ENCODE measurements around the gene RAD52.

RAD52 gene

DNA sequence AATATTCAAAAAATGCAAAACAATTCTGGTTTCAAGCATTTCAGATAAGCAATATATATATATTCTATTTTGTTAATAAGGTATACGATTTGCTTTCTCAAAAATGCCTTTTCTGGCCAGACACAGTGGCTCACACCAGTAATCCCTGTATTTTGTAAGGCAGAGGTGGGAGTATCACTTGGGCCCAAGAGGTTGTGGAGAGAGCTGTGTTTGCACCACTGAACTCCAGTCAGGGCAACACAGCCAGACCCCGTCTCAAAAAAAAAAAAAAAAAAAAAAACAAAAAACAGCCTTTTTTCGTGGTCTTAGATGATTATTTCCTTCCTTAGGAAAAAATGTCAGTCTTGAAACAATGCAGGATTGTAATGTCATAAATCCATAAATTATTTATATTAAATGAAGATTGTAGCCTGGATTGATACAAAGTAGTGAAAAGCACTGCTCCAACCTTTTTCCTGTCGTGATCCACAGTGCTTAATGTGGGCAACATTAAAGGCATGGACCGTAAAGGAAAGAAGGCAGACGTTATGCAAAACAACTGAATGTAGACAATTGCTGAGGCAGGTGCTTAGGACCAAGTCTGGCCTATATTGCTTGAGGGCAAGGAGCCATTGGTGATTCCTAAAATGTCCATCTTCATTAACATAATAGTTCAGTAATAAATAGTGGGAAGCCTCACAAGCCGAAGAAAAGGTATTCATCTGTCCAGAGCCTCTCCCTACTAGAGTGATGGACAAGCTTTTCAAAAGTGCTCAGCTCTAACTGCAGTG, 36.8 kb downstream of the RAD52 start:
- DNase-seq: no peak

DNA sequence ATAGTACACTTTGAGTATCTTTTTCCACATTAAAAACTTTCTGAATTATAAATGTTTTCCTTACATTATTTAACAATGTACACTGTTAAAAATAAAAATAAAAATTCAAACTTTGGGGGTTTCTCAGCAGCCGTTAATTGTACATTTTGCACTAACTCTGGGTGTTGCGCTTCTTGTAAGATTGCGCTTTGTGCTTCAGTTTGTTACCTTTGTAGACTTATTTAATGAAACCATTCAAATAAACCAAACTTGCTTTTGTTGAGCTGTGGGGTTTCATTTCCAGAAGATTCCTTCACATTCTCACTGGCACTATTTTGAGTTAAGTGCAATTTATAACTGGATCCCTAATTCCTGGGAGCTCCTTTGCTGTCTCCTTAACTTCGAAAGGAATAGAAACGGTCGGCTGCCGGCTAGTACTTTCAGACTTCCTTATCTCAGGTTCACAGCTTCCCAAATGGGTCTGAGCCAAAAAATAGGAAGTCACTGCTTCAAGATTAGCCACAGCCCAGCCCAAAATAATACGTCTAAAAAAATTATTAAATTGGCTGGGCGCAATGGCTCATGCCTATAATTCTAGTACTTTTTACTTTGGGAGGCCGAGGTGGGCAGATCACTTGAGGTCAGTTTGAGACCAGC, 38.2 kb downstream of the RAD52 start:
- DNase-seq: no peak

GRCh38 chr12:910416-910815, 39.1 kb downstream of the RAD52 start:
- no peak for DNase-seq

DNA sequence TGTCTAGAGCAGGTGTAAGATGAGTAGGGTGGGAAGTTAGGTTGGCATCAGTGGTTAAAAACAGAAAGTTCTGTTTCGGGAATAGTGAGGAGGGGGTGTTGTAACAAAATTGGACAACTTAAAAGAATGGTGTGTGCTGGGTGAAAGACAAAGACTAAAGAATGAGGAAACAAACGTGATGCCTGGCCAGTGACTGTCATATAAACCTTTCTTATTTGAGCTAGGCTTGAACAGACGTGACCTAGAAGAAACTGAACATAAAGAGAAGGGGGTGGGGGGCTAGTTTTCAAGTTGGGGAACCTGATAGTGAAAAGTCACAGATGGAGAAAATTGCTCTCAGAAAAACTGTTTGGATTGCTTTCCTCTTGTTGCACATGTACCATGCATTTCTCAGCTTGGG, 39.6 kb downstream of the RAD52 start:
- no peak for DNase-seq

DNA sequence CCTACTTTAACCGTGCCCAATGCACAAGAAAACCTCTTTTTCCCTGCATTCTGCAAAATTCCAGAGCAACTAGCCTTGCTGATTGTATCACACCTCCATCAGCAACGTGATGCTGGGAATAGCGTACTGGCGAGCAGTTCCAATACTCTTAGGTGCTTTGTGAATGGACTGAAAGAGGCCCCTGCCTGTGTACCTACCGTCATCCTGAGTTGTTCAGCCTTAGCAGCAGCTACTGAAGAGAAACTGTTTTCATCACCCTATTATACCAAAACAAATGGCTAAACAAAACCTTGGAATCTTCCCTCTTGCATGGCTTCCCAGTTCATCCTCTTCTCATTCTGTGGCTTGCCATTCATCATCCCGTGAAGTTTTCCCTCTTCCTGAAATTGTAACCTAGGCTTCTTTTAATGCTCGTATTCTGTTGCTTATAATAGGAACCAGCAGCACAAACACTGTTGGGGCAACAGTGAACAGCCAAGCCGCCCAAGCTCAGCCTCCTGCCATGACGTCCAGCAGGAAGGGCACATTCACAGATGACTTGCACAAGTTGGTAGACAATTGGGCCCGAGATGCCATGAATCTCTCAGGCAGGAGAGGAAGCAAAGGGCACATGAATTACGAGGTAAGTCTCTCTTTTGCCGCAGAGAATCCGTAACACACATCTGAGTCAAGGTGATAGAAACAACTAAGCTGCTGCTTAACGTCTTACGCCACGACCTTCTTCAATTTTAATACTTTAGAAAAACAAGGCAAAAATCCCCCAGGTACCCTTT, 41.9 kb downstream of the RAD52 start:
- no peak for DNase-seq

DNA sequence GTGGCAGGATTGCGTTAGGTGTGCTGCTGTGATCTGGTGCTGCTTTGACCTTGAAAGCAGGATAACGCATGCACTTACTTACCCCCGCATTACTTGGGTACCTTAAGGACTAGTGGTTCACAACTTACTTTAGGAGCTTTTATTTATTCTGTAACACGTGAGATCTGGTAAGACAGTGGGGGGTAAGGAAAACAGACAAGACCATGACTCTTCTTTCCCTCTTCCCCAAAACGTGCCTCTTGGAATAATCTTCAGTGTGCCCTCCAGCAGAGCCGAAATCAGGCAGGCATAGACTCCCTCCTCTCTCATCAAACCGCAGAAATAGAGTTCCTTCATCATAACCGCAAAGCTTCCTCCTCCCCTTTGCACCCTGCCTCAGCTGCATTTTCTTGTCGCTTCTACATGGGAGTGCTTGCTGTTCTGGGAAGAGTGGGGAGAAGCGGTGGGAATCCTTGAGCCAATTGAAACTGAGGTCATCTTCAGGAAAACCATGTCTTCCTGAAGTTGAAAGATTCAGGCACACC, 43.4 kb downstream of the RAD52 start:
- no peak for DNase-seq

- no peak for DNase-seq
Measured at GRCh38 chr12:905261-906031, 44.0 kb downstream of the RAD52 start.

DNA sequence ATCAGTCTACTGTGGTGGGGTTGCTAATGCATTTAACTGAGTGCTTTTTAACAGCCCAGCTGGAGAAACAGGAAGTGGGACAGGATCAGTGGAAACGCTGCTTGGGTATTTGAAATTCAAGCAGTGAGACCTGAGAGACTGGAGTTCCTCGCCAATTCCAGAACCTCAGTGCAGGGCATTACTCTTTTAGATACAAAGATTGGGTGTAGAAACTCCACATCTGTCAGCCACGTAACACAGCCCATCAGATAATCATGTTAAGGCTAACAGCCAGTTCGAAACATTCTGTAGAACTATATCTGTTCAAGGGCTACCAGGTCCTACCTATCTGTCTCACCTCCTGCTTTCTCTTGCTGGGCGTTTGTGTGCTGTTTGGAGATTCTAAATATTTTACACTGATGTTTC, 45.5 kb downstream of the RAD52 start:
- no peak for DNase-seq

DNA sequence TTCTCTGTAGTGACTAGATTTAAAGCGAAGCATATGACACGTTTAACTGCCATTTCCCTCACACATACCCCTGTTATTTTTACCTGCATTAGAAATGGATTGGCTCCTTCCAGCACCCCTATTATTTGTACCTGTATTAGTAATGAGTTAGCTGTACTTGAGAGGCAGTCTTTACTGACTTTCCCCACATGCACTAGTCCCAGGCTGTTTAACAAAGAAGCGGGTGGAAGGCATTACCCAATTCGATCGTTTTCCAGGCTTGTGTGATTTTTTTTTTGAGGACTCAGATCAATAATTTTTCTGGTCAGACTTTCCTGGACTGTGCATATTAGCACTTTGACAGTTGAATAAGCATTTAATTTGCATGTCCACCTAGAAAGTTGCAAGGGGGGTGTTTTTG, 46.4 kb downstream of the RAD52 start:
- DNase-seq: no peak

DNA sequence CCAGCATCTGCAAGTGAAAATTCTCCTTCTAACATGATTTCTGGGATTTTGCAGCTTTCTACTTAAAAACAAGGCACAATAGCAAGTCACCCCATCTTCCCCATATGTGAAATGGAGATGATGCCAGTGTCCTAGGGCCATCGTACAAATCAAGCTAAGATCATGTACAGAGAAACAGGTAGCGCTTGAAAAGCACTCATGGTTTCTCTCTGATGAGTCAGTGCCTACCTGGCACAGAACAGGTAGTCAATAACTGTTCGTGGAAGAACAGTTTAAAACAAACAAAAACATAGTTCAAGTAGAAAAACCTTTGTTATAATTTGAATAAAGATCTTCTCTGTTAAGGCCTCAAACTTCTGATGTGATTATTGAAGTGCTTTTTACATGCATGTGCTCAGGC, 46.9 kb downstream of the RAD52 start:
- DNase-seq: no peak

DNA sequence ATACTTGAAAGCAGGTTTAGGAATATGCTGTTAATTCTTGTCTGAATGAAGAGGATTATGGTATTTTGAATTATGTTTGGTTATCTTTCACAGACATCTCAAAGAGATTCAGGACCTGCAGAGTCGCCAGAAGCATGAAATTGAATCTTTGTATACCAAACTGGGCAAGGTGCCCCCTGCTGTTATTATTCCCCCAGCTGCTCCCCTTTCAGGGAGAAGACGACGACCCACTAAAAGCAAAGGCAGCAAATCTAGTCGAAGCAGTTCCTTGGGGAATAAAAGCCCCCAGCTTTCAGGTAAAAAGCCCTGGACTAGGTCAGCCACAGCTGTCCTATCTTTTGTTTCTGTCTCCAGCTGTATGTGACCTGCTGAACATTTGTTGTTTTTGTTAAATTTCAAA, 52.1 kb downstream of the RAD52 start:
- no peak for DNase-seq

DNA sequence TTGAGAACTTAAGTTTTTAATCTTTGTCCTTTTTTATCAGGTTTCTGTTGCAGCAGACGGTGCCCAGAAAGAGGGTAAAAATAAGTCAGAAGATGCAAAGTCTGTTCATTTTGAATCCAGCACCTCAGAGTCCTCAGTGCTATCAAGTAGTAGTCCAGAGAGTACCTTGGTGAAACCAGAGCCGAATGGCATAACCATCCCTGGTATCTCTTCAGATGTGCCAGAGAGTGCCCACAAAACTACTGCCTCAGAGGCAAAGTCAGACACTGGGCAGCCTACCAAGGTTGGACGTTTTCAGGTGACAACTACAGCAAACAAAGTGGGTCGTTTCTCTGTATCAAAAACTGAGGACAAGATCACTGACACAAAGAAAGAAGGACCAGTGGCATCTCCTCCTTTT, 53.5 kb downstream of the RAD52 start:
- no peak for DNase-seq

- no peak for DNase-seq
Measured at GRCh38 chr12:894226-894625, 55.3 kb downstream of the RAD52 start.

DNA sequence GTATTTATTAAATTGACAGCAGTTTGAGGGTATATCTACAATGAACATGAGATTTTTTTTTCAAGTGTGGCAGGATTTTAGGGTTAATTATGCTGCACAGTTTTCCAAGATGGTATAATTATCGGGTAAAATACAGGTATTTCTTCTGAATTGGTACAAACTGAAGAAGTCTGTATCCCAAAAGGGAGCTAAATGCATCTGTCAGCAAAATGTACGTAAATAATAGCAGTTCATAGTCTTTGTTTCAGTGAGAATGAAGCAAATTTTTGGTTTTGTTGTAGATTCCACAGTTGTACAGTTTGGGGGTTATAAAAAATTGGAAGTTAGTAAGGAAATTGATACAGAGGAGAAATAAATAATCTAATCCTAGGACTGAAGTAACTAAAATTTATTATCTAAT, 63.3 kb downstream of the RAD52 start:
- DNase-seq: no peak

- DNase-seq: no peak
Measured at GRCh38 chr12:885701-886100, 63.8 kb downstream of the RAD52 start.

- no peak for DNase-seq
Measured at GRCh38 chr12:884746-885414, 64.6 kb downstream of the RAD52 start.

- DNase-seq: no peak
Measured at GRCh38 chr12:880656-881055, 68.8 kb downstream of the RAD52 start.

GRCh38 chr12:879641-880040, 69.9 kb downstream of the RAD52 start:
- no peak for DNase-seq

GRCh38 chr12:873954-874353, 75.5 kb downstream of the RAD52 start:
- no peak for DNase-seq

- no peak for DNase-seq
Measured at GRCh38 chr12:870378-870777, 79.1 kb downstream of the RAD52 start.

DNA sequence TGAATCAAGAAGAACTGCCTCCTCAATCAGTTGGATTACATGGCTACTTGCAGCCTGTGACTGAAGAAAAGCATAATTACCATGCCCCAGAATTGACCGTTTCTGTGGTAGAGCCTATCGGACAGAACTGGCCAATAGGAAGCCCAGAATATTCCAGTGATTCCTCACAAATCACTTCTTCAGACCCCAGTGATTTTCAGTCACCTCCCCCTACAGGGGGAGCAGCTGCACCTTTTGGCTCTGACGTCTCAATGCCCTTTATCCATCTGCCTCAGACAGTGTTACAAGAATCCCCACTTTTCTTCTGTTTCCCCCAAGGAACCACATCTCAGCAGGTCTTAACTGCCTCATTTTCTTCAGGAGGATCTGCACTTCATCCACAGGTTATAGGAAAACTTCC, 80.8 kb downstream of the RAD52 start:
- no peak for DNase-seq

GRCh38 chr12:867905-868304, 81.6 kb downstream of the RAD52 start:
- DNase-seq: no peak
